PFSK-1 (cell line): ENCODE measurements around the gene SLCO2A1.

Experiments used
- POLR2AphosphoS5 ChIP-seq: IDR thresholded peaks from 2 replicates; pipeline ENCODE4 v1.6.1; 2012; ENCODE audit warnings: low read depth, mild to moderate bottlenecking, control low read depth, low read length, moderate library complexity
- TAF1 ChIP-seq: IDR thresholded peaks from 2 replicates; pipeline ENCODE4 v1.6.1; 2012; ENCODE audit warnings: low read length, control low read depth, borderline replicate concordance; ENCODE audit not compliant: insufficient read depth

- no peak for TF ChIP-seq POLR2AphosphoS5
- no peak for TF ChIP-seq TAF1
Observed at GRCh38 chr3:133887803-133888703, 141.7 kb downstream of the SLCO2A1 start.
